Heart left ventricle (tissue), 13 donors: ENCODE data around the gene PTGR2.

ENCODE experiments used
- POLR2A ChIP-seq, 2 donors: fragments of 450-650 bp; IDR thresholded peaks; one replicate each; pipeline ENCODE4 v1.6.1; 2017; ENCODE audit warnings: antibody characterized with exemption in 2 of 2, mild to moderate bottlenecking in 2 of 2, moderate library complexity in 2 of 2
- TF ChIP-seq, protein P1 (sequence below), 12 donors: fragments of 200-600 bp; sonication (generic) in 4 of 12; IDR thresholded peaks; one replicate each; pipeline versions ENCODE4 v1.5.0 to v1.8.0; 2018 to 2022; ENCODE audit warnings: antibody characterized with exemption in 12 of 12, mild to moderate bottlenecking in 5 of 12
- donor health status: ischemic (EF 13 %, LVEDD 7.1; RV severe dilation, severe dysfunction).
- donor health status: DM: no; HTN: yes; CAD: no.
- donor health status: DM: no; HTN: no; CAD: no.
- donor health status: ischemic (EF 25% LVEDD 6.9; RV normal size, moderate dysfunction).
- donor health status: ischemic (EF 25% LVEDD 5.7; RV mildly dilated, moderate dysfunction).
- donor health status: ischemic (EF 35%, LVEDD 5.7; RV mildly dilated, moderate dysfunction).
- donor health status: nonischemic (EF 11% LVEDD 7.7; RV severe dilation, severe dysfunction).
- donor health status: DM: yes; HTN: yes; CAD: no.
- donor health status: PGD.
- donor health status: ischemic (EF 29% LVEDD 5.4; RV normal size, mild dysfunction).
- donor health status: nonischemic (EF 23%, LVEDD 6.1; RV moderate dilation, normal function).

DNA sequence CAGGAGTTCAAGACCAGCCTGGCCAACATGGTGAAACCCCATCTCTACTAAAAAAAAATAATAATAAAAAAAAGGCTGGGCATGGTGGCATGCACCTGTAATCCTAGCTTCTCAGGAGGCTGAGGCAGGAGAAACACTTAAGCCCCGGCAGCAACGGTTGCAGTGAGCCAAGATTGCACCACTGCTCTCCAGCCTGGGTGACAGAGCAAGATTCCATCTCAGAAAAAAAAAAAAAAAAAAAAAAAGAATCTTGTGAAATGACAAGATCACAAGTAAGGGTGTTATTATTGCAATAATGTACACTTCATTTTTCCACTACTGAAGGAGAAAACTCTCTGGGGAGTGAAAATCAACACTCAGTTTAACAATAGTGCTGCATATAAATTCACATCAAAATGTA, 8.8 kb upstream of the PTGR2 start:
- TF ChIP-seq, protein P1, sequence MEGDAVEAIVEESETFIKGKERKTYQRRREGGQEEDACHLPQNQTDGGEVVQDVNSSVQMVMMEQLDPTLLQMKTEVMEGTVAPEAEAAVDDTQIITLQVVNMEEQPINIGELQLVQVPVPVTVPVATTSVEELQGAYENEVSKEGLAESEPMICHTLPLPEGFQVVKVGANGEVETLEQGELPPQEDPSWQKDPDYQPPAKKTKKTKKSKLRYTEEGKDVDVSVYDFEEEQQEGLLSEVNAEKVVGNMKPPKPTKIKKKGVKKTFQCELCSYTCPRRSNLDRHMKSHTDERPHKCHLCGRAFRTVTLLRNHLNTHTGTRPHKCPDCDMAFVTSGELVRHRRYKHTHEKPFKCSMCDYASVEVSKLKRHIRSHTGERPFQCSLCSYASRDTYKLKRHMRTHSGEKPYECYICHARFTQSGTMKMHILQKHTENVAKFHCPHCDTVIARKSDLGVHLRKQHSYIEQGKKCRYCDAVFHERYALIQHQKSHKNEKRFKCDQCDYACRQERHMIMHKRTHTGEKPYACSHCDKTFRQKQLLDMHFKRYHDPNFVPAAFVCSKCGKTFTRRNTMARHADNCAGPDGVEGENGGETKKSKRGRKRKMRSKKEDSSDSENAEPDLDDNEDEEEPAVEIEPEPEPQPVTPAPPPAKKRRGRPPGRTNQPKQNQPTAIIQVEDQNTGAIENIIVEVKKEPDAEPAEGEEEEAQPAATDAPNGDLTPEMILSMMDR (IDR thresholded peaks at IDR 0.05): no peak
- TF ChIP-seq POLR2A (IDR thresholded peaks at IDR 0.05): no peak
